BJ (cell line): ENCODE results near the gene DEFB113. TPM values are rescaled to one million over a fixed set of nuclear protein-coding genes. Genes with fewer than 3 reads are reported as not detected.

Experiments used
- CTCF ChIA-PET: fragments of 350-600 bp; formaldehyde crosslinking; extraction: SDS; loops from one replicate; lab custom pipeline; 2021; ENCODE audit warnings: antibody characterized with exemption, inconsistent platforms; lab: Yijun Ruan, JAX
- POLR2A ChIA-PET: fragments of 300-600 bp; sonication (Branson Sonifier 250); formaldehyde crosslinking; extraction: SDS; loops from one replicate; lab custom pipeline; 2021; ENCODE audit warnings: antibody characterized with exemption; lab: Charles Lee
- DNase-seq: peaks from one replicate; pipeline ENCODE4 v3.0.0-alpha.2; 2011; ENCODE audit warnings: low read depth
- H3K27me3 ChIP-seq: 2 replicates; pipeline ENCODE4 v1.6.0; 2011; ENCODE audit warnings: low read length; ENCODE audit not compliant: control insufficient read depth, insufficient read depth
- H3K36me3 ChIP-seq: 2 replicates; pipeline ENCODE4 v1.5.1; 2011; ENCODE audit warnings: low read length; ENCODE audit not compliant: control insufficient read depth, insufficient read depth
- H3K4me3 ChIP-seq: 2 replicates; pipeline ENCODE4 v1.5.1; 2011; ENCODE audit warnings: low read depth, mild to moderate bottlenecking, control low read depth, low read length
- CTCF ChIP-seq: IDR thresholded peaks from 2 replicates; pipeline ENCODE4 v1.5.1; 2011; ENCODE audit warnings: low read depth, mild to moderate bottlenecking, control low read depth, inconsistent platforms, low read length, moderate library complexity; ENCODE audit not compliant: insufficient read depth
- polyA minus RNA-seq: library from RNA; depleted of rRNA, polyadenylated mRNA; stranded (reverse); fragments of >200 nt; gene quantifications from 2 replicates; pipeline ENCODE4 v1.2.3, GENCODE V29; 2011; rRNA and poly(A)+ RNA removed
- polyA plus RNA-seq: library from polyadenylated mRNA; depleted of rRNA; stranded (reverse); fragments of >200 nt; gene quantifications from 2 replicates; pipeline ENCODE4 v1.2.3, GENCODE V29; 2011; rRNA removed

Gene DEFB113, protein sequence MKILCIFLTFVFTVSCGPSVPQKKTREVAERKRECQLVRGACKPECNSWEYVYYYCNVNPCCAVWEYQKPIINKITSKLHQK
- not detected in 2 replicates for polyA plus RNA-seq
- not detected in 2 replicates for polyA minus RNA-seq

GRCh38 chr6:49969605-49970004 lies at the start of gene DEFB113:
Gene DEFB113, minus strand, starts transcription at chr6:49969625. Its CDS starts 0 bp downstream, at chr6:49969625.
- no peak within 1 kb of the TSS for H3K4me3 ChIP-seq
- TF ChIP-seq CTCF, result no peak
- no peak for DNase-seq
- H3K36me3 ChIP-seq, result no peaks in the 10 kb centered on the region
- no peaks in the 10 kb centered on the region for H3K27me3 ChIP-seq
- POLR2A ChIA-PET, result no interaction called here
- CTCF ChIA-PET, result no interaction called here

GRCh38 chr6:50007819-50008218 lies 38.4 kb upstream of the DEFB113 start:
- H3K27me3 ChIP-seq, result no peaks in the 10 kb centered on the region
- POLR2A ChIA-PET, result no interaction called here
- TF ChIP-seq CTCF, result no peak
- H3K36me3 ChIP-seq, result no peaks in the 10 kb centered on the region
- DNase-seq, result no peak
- H3K4me3 ChIP-seq, result no peak overlapping the region
- CTCF ChIA-PET, result no interaction called here

- no peak for TF ChIP-seq CTCF
- Histone ChIP-seq H3K36me3 (no peaks in the 10 kb centered on the region), H3K4me3 (no peak overlapping the region), H3K27me3 (no peaks in the 10 kb centered on the region)
- no peak for DNase-seq
- CTCF ChIA-PET, result no interaction called here
- POLR2A ChIA-PET, result no interaction called here
Observed at GRCh38 chr6:50003139-50003538, 33.7 kb upstream of the DEFB113 start.

DNA sequence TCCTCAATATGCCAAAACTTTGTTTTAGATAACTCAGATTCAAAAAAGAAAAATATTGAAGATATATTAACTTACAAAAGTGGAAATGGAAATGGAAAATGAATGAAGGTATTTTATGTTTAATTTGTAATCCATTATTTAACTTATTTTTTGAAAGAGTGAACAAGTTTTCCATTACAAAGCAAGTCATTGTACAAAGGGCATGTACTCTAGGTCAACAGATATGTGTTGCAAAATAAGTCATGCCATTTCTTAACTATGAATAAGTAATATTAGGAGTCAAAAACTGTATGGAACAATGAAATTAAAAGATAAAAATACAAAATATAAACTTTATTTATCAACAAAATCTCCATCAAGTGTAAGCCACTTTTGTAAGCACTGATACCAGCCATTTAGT lies 25.9 kb upstream of the DEFB113 start:
- TF ChIP-seq CTCF, result no peak
- no peaks in the 10 kb centered on the region for H3K27me3 ChIP-seq
- DNase-seq, result no peak
- POLR2A ChIA-PET, result no interaction called here
- no peak overlapping the region for H3K4me3 ChIP-seq
- CTCF ChIA-PET, result no interaction called here
- no peaks in the 10 kb centered on the region for H3K36me3 ChIP-seq

GRCh38 chr6:49988900-49989299 lies 19.5 kb upstream of the DEFB113 start:
- Histone ChIP-seq H3K36me3 (no peaks in the 10 kb centered on the region), H3K4me3 (no peak overlapping the region), H3K27me3 (no peaks in the 10 kb centered on the region)
- no peak for TF ChIP-seq CTCF
- ChIA-PET POLR2A (no interaction called here), CTCF (no interaction called here)
- DNase-seq, result no peak
